Endothelial cell of umbilical vein (primary cell): Measurements from ENCODE around the gene CYP4F22. TPM values are rescaled to one million over a fixed set of nuclear protein-coding genes. Genes with fewer than 3 reads are reported as not detected.

Source experiments
- BruUV-seq: library from RNA; stranded (reverse); fragments of 400-500 nt; replicated peaks from 2 replicates; lab custom pipeline; 2021; lab: Mats Ljungman, UMichigan
- CTCF ChIA-PET: fragments of 300-600, 350-600 bp; sonication (Branson Sonifier 250); formaldehyde crosslinking; loops from one replicate; lab custom pipeline; 2021; ENCODE audit warnings: antibody characterized with exemption, inconsistent platforms; lab: Charles Lee
- POLR2A ChIA-PET: fragments of 300-600, 350-600 bp; sonication (Branson Sonifier 250); formaldehyde crosslinking; loops from one replicate; lab custom pipeline; 2021; ENCODE audit warnings: antibody characterized with exemption, inconsistent platforms; lab: Charles Lee
- DNase-seq: peaks from one replicate; pipeline ENCODE4 v3.0.0-alpha.2; 2011; ENCODE audit warnings: low read depth, low spot score
- FAIRE-seq: peaks from 2 replicates; lab custom pipeline; 2011; peaks lifted over from hg19 to GRCh38; lab: Jason Lieb, UNC
- H2AFZ ChIP-seq: 2 replicates; pipeline ENCODE4 v1.6.0; 2012; ENCODE audit warnings: low read depth, low read length, control low read depth, inconsistent platforms
- H3K27ac ChIP-seq: 2 replicates; pipeline ENCODE4 v1.5.1; 2011; ENCODE audit warnings: low read depth, mild to moderate bottlenecking, control low read depth, low read length, moderate library complexity; ENCODE audit not compliant: insufficient read depth
- H3K27me3 ChIP-seq, 2 experiments: 2 replicates each; pipeline versions ENCODE4 v1.6.0 to v1.6.1; 2011; ENCODE audit warnings: low read length in 2 of 2, mixed read lengths in 1 of 2; ENCODE audit not compliant: control insufficient read depth in 2 of 2, insufficient read depth in 2 of 2
- H3K36me3 ChIP-seq, 2 experiments: 2 replicates in 1 of 2; 3 replicates in 1 of 2; pipeline ENCODE4 v1.5.1; 2011; ENCODE audit warnings: low read length in 2 of 2, mild to moderate bottlenecking in 1 of 2, moderate library complexity in 1 of 2; ENCODE audit not compliant: control insufficient read depth in 2 of 2, insufficient read depth in 2 of 2; ENCODE audit errors: extremely low read depth in 1 of 2
- H3K4me1 ChIP-seq: 3 replicates; pipeline ENCODE4 v1.5.1; 2011; ENCODE audit warnings: mild to moderate bottlenecking, low read length; ENCODE audit not compliant: control insufficient read depth, insufficient read depth; ENCODE audit errors: extremely low read depth
- H3K4me2 ChIP-seq: 2 replicates; pipeline ENCODE4 v1.6.1; 2011; ENCODE audit warnings: low read length, control low read depth, mixed read lengths; ENCODE audit not compliant: insufficient read depth
- H3K4me3 ChIP-seq, 3 experiments: fragments of 200-600 bp in 1 of 3; sonication (generic), shearing (Covaris generic) in 1 of 3; replicated peaks in 1 of 3; 2 replicates each; pipeline ENCODE4 v1.5.1; 2011 to 2016; ENCODE audit warnings: control low read depth in 3 of 3, low read length in 3 of 3, mild to moderate bottlenecking in 2 of 3, inconsistent platforms in 1 of 3, low read depth in 1 of 3, moderate library complexity in 1 of 3; ENCODE audit not compliant: insufficient read depth in 1 of 3
- H3K79me2 ChIP-seq: 2 replicates; pipeline ENCODE4 v1.6.0; 2012; ENCODE audit warnings: low read length, inconsistent platforms; ENCODE audit not compliant: control insufficient read depth, insufficient read depth
- H3K9ac ChIP-seq: replicated peaks from 2 replicates; pipeline ENCODE3; 2011; ENCODE audit warnings: low read length, control low read depth; ENCODE audit not compliant: insufficient read depth; ENCODE audit errors: extremely low read depth
- H3K9me1 ChIP-seq: replicated peaks from 3 replicates; pipeline ENCODE4 v1.6.0; 2011; ENCODE audit warnings: mild to moderate bottlenecking, low read length; ENCODE audit not compliant: control insufficient read depth, insufficient read depth; ENCODE audit errors: extremely low read depth
- H3K9me3 ChIP-seq: replicated peaks from 2 replicates; pipeline ENCODE4 v1.5.1; 2012; ENCODE audit warnings: low read length, inconsistent platforms; ENCODE audit not compliant: control insufficient read depth, insufficient read depth
- H4K20me1 ChIP-seq: replicated peaks from 2 replicates; pipeline ENCODE3; 2011; ENCODE audit warnings: mild to moderate bottlenecking, low read length; ENCODE audit not compliant: control insufficient read depth, insufficient read depth; ENCODE audit errors: extremely low read depth
- EZH2 ChIP-seq: IDR thresholded peaks from 2 replicates; pipeline ENCODE4 v1.6.1; 2012; ENCODE audit warnings: borderline replicate concordance, low read depth, mild to moderate bottlenecking, moderate library complexity, low read length, inconsistent platforms; ENCODE audit not compliant: severe bottlenecking
- FOS ChIP-seq: IDR thresholded peaks from 2 replicates; pipeline ENCODE4 v1.6.1; 2011; ENCODE audit warnings: mild to moderate bottlenecking, low read length, moderate library complexity, borderline replicate concordance; ENCODE audit not compliant: insufficient read depth
- GATA2 ChIP-seq: IDR thresholded peaks from 2 replicates; pipeline ENCODE4 v1.7.0; 2011; ENCODE audit warnings: low read depth, mild to moderate bottlenecking, moderate library complexity, mixed read lengths, low read length; ENCODE audit not compliant: insufficient read length, insufficient read depth
- JUN ChIP-seq: IDR thresholded peaks from 2 replicates; pipeline ENCODE4 v1.6.1; 2011; ENCODE audit warnings: borderline replicate concordance, low read depth; ENCODE audit not compliant: insufficient read length, insufficient read depth
- MYC ChIP-seq: IDR thresholded peaks from one replicate; pipeline ENCODE4 v1.6.1; 2011; ENCODE audit warnings: mild to moderate bottlenecking, low read depth, low read length
- POLR2A ChIP-seq: IDR thresholded peaks from 2 replicates; pipeline ENCODE4 v1.6.1; 2012; ENCODE audit warnings: low read depth, mild to moderate bottlenecking, control low read depth, low read length
- POLR2AphosphoS5 ChIP-seq: IDR thresholded peaks from 2 replicates; pipeline ENCODE4 v1.6.1; 2012; ENCODE audit warnings: low read depth, mild to moderate bottlenecking, control low read depth, low read length, moderate library complexity; ENCODE audit not compliant: insufficient read depth
- dilution Hi-C: fragments of 300-500 bp; cut with MboI; formaldehyde crosslinking; loops from one replicate; pipeline ENCODE4 v1.15.0; 2019; ENCODE audit warnings: low sequenced_read_pairs; ENCODE audit not compliant: extremely low pct_ligation_motif_present
- intact Hi-C: fragments of 100-400 bp; cut with micrococcal nuclease; formaldehyde crosslinking; loops from one replicate; pipeline ENCODE4 v1.10.0; 2022
- polyA plus RNA-seq, 4 experiments: library from polyadenylated mRNA; depleted of rRNA in 3 of 4; stranded (reverse) in 3 of 4; unstranded in 1 of 4; fragments of >200 nt; gene quantifications; 2 replicates each; pipeline versions ENCODE4 v1.2.1 to v1.2.3, GENCODE V29; 2011 to 2012; ENCODE audit warnings: missing spikeins in 1 of 4
- total RNA-seq: library from RNA; stranded (reverse); gene quantifications from 2 replicates; pipeline ENCODE4 v1.2.3, GENCODE V29; 2021
- TF ChIP-seq, protein P1 (sequence below): IDR thresholded peaks from 2 replicates; pipeline ENCODE4 v1.6.1; 2011; ENCODE audit not compliant: insufficient read depth, insufficient read length
- TF ChIP-seq, protein P2 (sequence below), 2 donors: IDR thresholded peaks; 1 replicate in 1 of 2; 2 replicates in 1 of 2; pipeline ENCODE4 v1.5.1; 2011; ENCODE audit warnings: low read length in 2 of 2, mild to moderate bottlenecking in 2 of 2, moderate library complexity in 2 of 2, control low read depth in 1 of 2, inconsistent platforms in 1 of 2, low read depth in 1 of 2; ENCODE audit not compliant: insufficient read depth in 1 of 2; ENCODE audit errors: extremely low read depth in 1 of 2

CYP4F22 gene
- total and polyA plus RNA-seq, 2 donors (not counting 3 experiments of a cell fraction or from before 2014, with no cell fraction given), result not detected

DNA sequence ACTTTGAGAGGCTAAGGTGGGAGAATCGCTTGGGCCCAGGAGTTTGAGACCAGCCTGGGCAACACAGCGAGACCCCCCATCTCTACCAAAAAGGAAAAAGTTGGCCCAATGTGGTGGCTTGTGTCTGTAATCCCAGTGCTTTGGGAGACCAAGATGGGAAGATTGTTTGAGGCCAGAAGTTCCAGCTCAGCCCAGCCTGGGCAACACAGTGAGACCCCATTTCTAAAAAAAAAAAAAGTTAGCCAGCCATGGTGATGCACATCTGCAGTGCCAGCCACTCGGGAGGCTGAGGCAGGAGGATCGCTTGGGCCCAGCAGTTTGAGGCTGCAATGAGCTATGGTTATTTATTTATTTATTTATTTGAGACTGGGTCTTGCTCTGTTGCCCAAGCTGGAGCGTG lies 41.3 kb downstream of the CYP4F22 start:
- Histone ChIP-seq H3K9me3 (no peaks in the 10 kb centered on the region), H3K79me2 (no peaks in the 10 kb centered on the region), H3K4me1 (peaks cover 4% of the 10 kb centered on the region), H3K4me2 (no peak overlapping the region), H3K9me1 (no peaks in the 10 kb centered on the region), H2AFZ (no peak overlapping the region), H3K4me3 (no peak overlapping the region), H4K20me1 (no peaks in the 10 kb centered on the region), H3K27me3 (peaks cover 0 to 1% of the 10 kb centered on the region in 2 experiments), H3K27ac (no peak overlapping the region), H3K36me3 (no peaks in the 10 kb centered on the region), H3K9ac (no peak overlapping the region)
- DNase-seq, result no peak
- TF ChIP-seq, protein P1, sequence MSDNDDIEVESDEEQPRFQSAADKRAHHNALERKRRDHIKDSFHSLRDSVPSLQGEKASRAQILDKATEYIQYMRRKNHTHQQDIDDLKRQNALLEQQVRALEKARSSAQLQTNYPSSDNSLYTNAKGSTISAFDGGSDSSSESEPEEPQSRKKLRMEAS, result no peak
- intact Hi-C loops, result no loop called here
- no peak for FAIRE-seq
- dilution Hi-C loops, result no loop called here
- no TSS peak for BruUV-seq
- ChIA-PET CTCF (interaction anchor here (0.6 to 2.5 kb wide), 3 partner anchors 95 to 764 kb away, joined by 3 to 22 read pairs (median 5); partner anchors contain the start of gene AKAP8L), POLR2A (no interaction called here)

DNA sequence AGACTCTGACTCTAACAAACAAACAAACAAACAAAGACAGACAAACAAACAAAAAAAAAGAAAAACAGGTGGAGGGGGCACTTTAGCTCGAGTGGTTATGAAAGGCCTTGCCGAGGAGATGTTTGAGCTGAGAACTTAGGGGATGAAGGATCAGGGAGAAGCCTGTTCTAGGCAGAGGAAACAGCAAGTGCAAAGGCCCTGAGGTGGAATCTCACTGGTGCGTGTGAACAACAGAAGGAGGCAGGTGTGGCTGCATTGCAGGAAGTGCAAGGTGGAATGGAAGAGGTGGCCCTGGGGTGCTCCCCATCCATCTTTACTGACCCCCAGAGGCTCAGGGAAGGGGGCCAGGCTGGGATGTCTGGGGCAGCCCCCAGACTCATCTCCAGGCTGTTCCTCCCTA lies 41.9 kb downstream of the CYP4F22 start:
- TF ChIP-seq POLR2A, result no peak
- no peak for TF ChIP-seq JUN
- TF ChIP-seq, protein P2, sequence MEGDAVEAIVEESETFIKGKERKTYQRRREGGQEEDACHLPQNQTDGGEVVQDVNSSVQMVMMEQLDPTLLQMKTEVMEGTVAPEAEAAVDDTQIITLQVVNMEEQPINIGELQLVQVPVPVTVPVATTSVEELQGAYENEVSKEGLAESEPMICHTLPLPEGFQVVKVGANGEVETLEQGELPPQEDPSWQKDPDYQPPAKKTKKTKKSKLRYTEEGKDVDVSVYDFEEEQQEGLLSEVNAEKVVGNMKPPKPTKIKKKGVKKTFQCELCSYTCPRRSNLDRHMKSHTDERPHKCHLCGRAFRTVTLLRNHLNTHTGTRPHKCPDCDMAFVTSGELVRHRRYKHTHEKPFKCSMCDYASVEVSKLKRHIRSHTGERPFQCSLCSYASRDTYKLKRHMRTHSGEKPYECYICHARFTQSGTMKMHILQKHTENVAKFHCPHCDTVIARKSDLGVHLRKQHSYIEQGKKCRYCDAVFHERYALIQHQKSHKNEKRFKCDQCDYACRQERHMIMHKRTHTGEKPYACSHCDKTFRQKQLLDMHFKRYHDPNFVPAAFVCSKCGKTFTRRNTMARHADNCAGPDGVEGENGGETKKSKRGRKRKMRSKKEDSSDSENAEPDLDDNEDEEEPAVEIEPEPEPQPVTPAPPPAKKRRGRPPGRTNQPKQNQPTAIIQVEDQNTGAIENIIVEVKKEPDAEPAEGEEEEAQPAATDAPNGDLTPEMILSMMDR (IDR thresholded peaks at IDR 0.05; ENCODE audit: extremely low read depth in 1 of 2, insufficient read depth in 1 of 2, low read depth in 1 of 2, low read length in 2 of 2), result no peak
- TF ChIP-seq, protein P1, result no peak
- TF ChIP-seq POLR2AphosphoS5, result no peak
- no peak for TF ChIP-seq MYC
- no peak for TF ChIP-seq EZH2
- TF ChIP-seq GATA2, result no peak
- no peak for TF ChIP-seq FOS
- BruUV-seq, result no TSS peak
- ChIA-PET CTCF (interaction anchor here (0.5 to 2.5 kb wide), 6 partner anchors 9 to 373 kb away, joined by 3 to 22 read pairs (median 5); partner anchors contain the start of gene AKAP8L), POLR2A (no interaction called here)
- Histone ChIP-seq H3K9me3 (no peaks in the 10 kb centered on the region), H3K79me2 (no peaks in the 10 kb centered on the region), H3K4me1 (peaks cover 4% of the 10 kb centered on the region), H3K9ac (no peak overlapping the region), H4K20me1 (no peaks in the 10 kb centered on the region), H3K27me3 (peaks cover 0 to 1% of the 10 kb centered on the region in 2 experiments), H3K27ac (no peak overlapping the region), H3K4me2 (no peak overlapping the region), H2AFZ (no peak overlapping the region), H3K36me3 (no peaks in the 10 kb centered on the region), H3K9me1 (no peaks in the 10 kb centered on the region), H3K4me3 (no peak overlapping the region)
- no peak for FAIRE-seq
- intact Hi-C loops (no loop called here), dilution Hi-C loops (no loop called here)
- no peak for DNase-seq
